SK-N-SH (cell line): Measurements from ENCODE around the gene MRPL14. TPM values are rescaled to one million over a fixed set of nuclear protein-coding genes. Genes with fewer than 3 reads are reported as not detected.

Experiments
- CTCF ChIA-PET: fragments of 300-600, 350-600 bp; formaldehyde crosslinking; extraction: SDS; loops from one replicate; lab custom pipeline; 2021; lab: Yijun Ruan, JAX
- POLR2A ChIA-PET: fragments of 350-600 bp; sonication (Branson Sonifier 250); formaldehyde crosslinking; extraction: SDS; loops from one replicate; lab custom pipeline; 2020; ENCODE audit warnings: antibody characterized with exemption, inconsistent platforms; lab: Yijun Ruan, JAX
- DNase-seq: peaks from one replicate; pipeline ENCODE4 v3.0.0; 2012
- H2AFZ ChIP-seq: fragments of 200-600 bp; sonication (generic); 2 replicates; pipeline ENCODE4 v1.8.1; 2016; ENCODE audit warnings: antibody characterized with exemption, mild to moderate bottlenecking, low read depth
- H3F3A ChIP-seq: fragments of 200-600 bp; sonication (generic); replicated peaks from 2 replicates; pipeline ENCODE3; 2016; ENCODE audit warnings: antibody characterized with exemption, mild to moderate bottlenecking; ENCODE audit not compliant: insufficient read depth
- H3K27ac ChIP-seq, 2 experiments: fragments of 200-500 bp in 1 of 2; fragments of 200-600 bp in 1 of 2; sonication (Bioruptor generic) in 1 of 2; sonication (generic), shearing (Covaris generic) in 1 of 2; 2 replicates each; pipeline versions ENCODE4 v1.5.1 to v1.6.1; 2014 to 2016; ENCODE audit warnings: low read depth in 2 of 2, inconsistent platforms in 1 of 2, low read length in 1 of 2, mild to moderate bottlenecking in 1 of 2, mixed read lengths in 1 of 2
- H3K27me3 ChIP-seq: fragments of 200-600 bp; sonication (generic), shearing (Covaris generic); 2 replicates; pipeline ENCODE4 v1.6.1; 2016; ENCODE audit warnings: mixed run types; ENCODE audit not compliant: insufficient read depth
- H3K36me3 ChIP-seq, 2 experiments: fragments of 200-500 bp in 1 of 2; fragments of 200-600 bp in 1 of 2; sonication (Bioruptor generic) in 1 of 2; sonication (generic) in 1 of 2; replicated peaks in 1 of 2; 2 replicates each; pipeline versions ENCODE3 to v1.5.1; 2014 to 2016; ENCODE audit warnings: low read length in 1 of 2, mild to moderate bottlenecking in 1 of 2; ENCODE audit not compliant: insufficient read depth in 2 of 2, control insufficient read depth in 1 of 2
- H3K4me1 ChIP-seq, 2 experiments: fragments of 200-500 bp in 1 of 2; fragments of 200-600 bp in 1 of 2; sonication (Bioruptor generic) in 1 of 2; sonication (generic), shearing (Covaris generic) in 1 of 2; 2 replicates each; pipeline versions ENCODE4 v1.5.1 to v1.6.1; 2014 to 2016; ENCODE audit warnings: low read depth in 1 of 2, low read length in 1 of 2, mixed run types in 1 of 2; ENCODE audit not compliant: insufficient read depth in 2 of 2, control insufficient read depth in 1 of 2
- H3K4me2 ChIP-seq: fragments of 200-600 bp; sonication (generic), shearing (Covaris generic); 2 replicates; pipeline ENCODE4 v1.6.1; 2017; ENCODE audit warnings: mixed run types
- H3K4me3 ChIP-seq, 2 experiments: fragments of 200-500 bp in 1 of 2; fragments of 200-600 bp in 1 of 2; sonication (Bioruptor generic) in 1 of 2; sonication (generic), shearing (Covaris generic) in 1 of 2; 2 replicates each; pipeline versions ENCODE4 v1.5.1 to v1.8.1; 2014 to 2016; ENCODE audit warnings: low read depth in 2 of 2, inconsistent platforms in 1 of 2, low read length in 1 of 2, mild to moderate bottlenecking in 1 of 2, mixed read lengths in 1 of 2, moderate library complexity in 1 of 2
- H3K79me2 ChIP-seq: fragments of 200-600 bp; sonication (generic); 2 replicates; pipeline ENCODE4 v1.8.1; 2017; ENCODE audit warnings: mild to moderate bottlenecking; ENCODE audit not compliant: insufficient read depth
- H3K9ac ChIP-seq: fragments of 200-600 bp; sonication (generic); 2 replicates; pipeline ENCODE4 v1.6.1; 2017; ENCODE audit warnings: mixed run types
- H3K9me2 ChIP-seq: fragments of 200-600 bp; sonication (generic); 2 replicates; pipeline ENCODE4 v1.6.1; 2017; ENCODE audit warnings: mixed run types
- H3K9me3 ChIP-seq: fragments of 200-600 bp; sonication (generic); 2 replicates; pipeline ENCODE4 v1.6.1; 2017; ENCODE audit warnings: mixed run types, mild to moderate bottlenecking, moderate library complexity
- H4K20me1 ChIP-seq: fragments of 200-600 bp; sonication (generic); 2 replicates; pipeline ENCODE4 v1.6.1; 2017; ENCODE audit warnings: mild to moderate bottlenecking, mixed run types; ENCODE audit not compliant: insufficient read depth
- CHD2 ChIP-seq: fragments of 150-350 bp; IDR thresholded peaks from 2 replicates; pipeline ENCODE4 v1.6.1; 2018; ENCODE audit warnings: low read length; ENCODE audit not compliant: partially characterized antibody
- CTCF ChIP-seq: fragments of 200-600 bp; sonication (generic); IDR thresholded peaks from 2 replicates; pipeline ENCODE4 v1.6.1; 2017; ENCODE audit warnings: antibody characterized with exemption, mild to moderate bottlenecking, moderate library complexity
- ELF1 ChIP-seq: IDR thresholded peaks from 2 replicates; pipeline ENCODE4 v1.4.0; 2012
- EP300 ChIP-seq, 2 experiments: IDR thresholded peaks; 2 replicates each; pipeline versions ENCODE4 v1.4.0 to v1.6.1; 2012; ENCODE audit warnings: borderline replicate concordance in 1 of 2, low read depth in 1 of 2, low read length in 1 of 2
- FOXM1 ChIP-seq: IDR thresholded peaks from 2 replicates; pipeline ENCODE4 v1.4.0; 2012; ENCODE audit warnings: low read depth, mild to moderate bottlenecking
- GABPA ChIP-seq: IDR thresholded peaks from 2 replicates; pipeline ENCODE4 v1.4.0; 2012; ENCODE audit warnings: low read depth, mild to moderate bottlenecking
- IRF3 ChIP-seq: fragments of 150-350 bp; IDR thresholded peaks from 2 replicates; pipeline ENCODE4 v1.6.1; 2016; ENCODE audit warnings: mild to moderate bottlenecking, low read depth, low read length
- MAX ChIP-seq: IDR thresholded peaks from 2 replicates; pipeline ENCODE4 v1.4.0; 2012; ENCODE audit warnings: low read depth
- MEF2A ChIP-seq: IDR thresholded peaks from 2 replicates; pipeline ENCODE4 v1.4.0; 2012; ENCODE audit warnings: low read depth, borderline replicate concordance
- MXI1 ChIP-seq: IDR thresholded peaks from 2 replicates; pipeline ENCODE4 v1.6.1; 2012; ENCODE audit warnings: mild to moderate bottlenecking, low read depth, low read length, improper control_type of control experiment
- NFIC ChIP-seq: IDR thresholded peaks from 2 replicates; pipeline ENCODE4 v1.4.0; 2012; ENCODE audit warnings: borderline replicate concordance
- RCOR1 ChIP-seq: fragments of 150-350 bp; IDR thresholded peaks from 2 replicates; pipeline ENCODE4 v1.6.1; 2017; ENCODE audit warnings: antibody characterized with exemption, low read length
- TEAD4 ChIP-seq: IDR thresholded peaks from 2 replicates; pipeline ENCODE4 v1.4.0; 2012; ENCODE audit warnings: mild to moderate bottlenecking, borderline replicate concordance; ENCODE audit not compliant: insufficient read depth
- USF2 ChIP-seq: fragments of 150-350 bp; IDR thresholded peaks from 2 replicates; pipeline ENCODE4 v1.6.1; 2017; ENCODE audit warnings: antibody characterized with exemption, low read length, low read depth, borderline replicate concordance
- YY1 ChIP-seq: IDR thresholded peaks from 2 replicates; pipeline ENCODE4 v1.4.0; 2012; ENCODE audit warnings: low read depth, mild to moderate bottlenecking
- WGBS: methylation state at CpG from one replicate; pipeline ENCODE4 v1.1.6; 2017; ENCODE audit warnings: low lambda C conversion rate; 5-methylcytosine and 5-hydroxymethylcytosine counted together
- polyA plus RNA-seq, 3 experiments: library from polyadenylated mRNA; depleted of rRNA; stranded (reverse); fragments of >200 nt; gene quantifications; 2 replicates each; pipeline ENCODE4 v1.2.3, GENCODE V29; 2012

The MRPL14 gene
- polyA plus RNA-seq, 1 of the 3 experiments (the other 2 are of a cell fraction) = 97.0 TPM

GRCh38 chr6:44110966-44111365 is 16.3 kb downstream of the MRPL14 start:
- Histone ChIP-seq H3K36me3 (peaks cover 21 to 57% of the 10 kb centered on the region in 2 experiments), H3F3A (no peaks in the 10 kb centered on the region), H3K4me3 (no peak overlapping the region), H3K27ac (no peak overlapping the region), H4K20me1 (no peaks in the 10 kb centered on the region), H3K27me3 (no peaks in the 10 kb centered on the region), H3K79me2 (peaks cover 43% of the 10 kb centered on the region; the same call in 1 of the 2 replicates), H3K9ac (no peak overlapping the region), H3K4me2 (no peak overlapping the region), H3K4me1 (peaks cover 8% of the 10 kb centered on the region in 2 experiments; a peak in 2 of 4 replicates), H2AFZ (no peak overlapping the region), H3K9me2 (no peaks in the 10 kb centered on the region), H3K9me3 (no peaks in the 10 kb centered on the region)
- ChIA-PET POLR2A (interaction anchor here (1.6 kb wide), 1 partner anchor 136 kb away, joined by 5 read pairs; the partner anchor contains the start of gene HSP90AB1), CTCF (interaction anchor here (1.0 to 12.1 kb wide), 4 partner anchors 10 to 144 kb away, joined by 3 to 103 read pairs (median 4); no protein-coding TSS in a partner anchor)
- no peak for DNase-seq
- TF ChIP-seq MEF2A (no peak), NFIC (no peak), RCOR1 (no peak), CTCF (no peak), IRF3 (no peak), USF2 (no peak), ELF1 (no peak), MAX (no peak), EP300 (IDR thresholded peaks at IDR 0.05; ENCODE audit: borderline replicate concordance in 1 of 2, low read depth in 1 of 2, low read length in 1 of 2) (no peak), FOXM1 (no peak), MXI1 (no peak), CHD2 (no peak), GABPA (no peak), TEAD4 (no peak), YY1 (no peak)
- 97% methylated on average over 3 of the region's 3 CpGs for WGBS
